Suprapubic skin (tissue), 4 donors: ENCODE data around the gene HDAC7. TPM values are rescaled to one million over a fixed set of nuclear protein-coding genes. Genes with fewer than 3 reads are reported as not detected.

ENCODE experiments used
- DNase-seq, 2 donors: peaks; one replicate each; pipeline ENCODE4 v3.0.0-alpha.2; 2019; ENCODE audit warnings: low spot score in 2 of 2
- H3K27ac ChIP-seq: fragments of 200-600 bp; sonication (generic); one replicate; pipeline ENCODE4 v1.5.1; 2019
- H3K27me3 ChIP-seq: fragments of 200-600 bp; sonication (generic); one replicate; pipeline ENCODE4 v1.5.1; 2019
- H3K36me3 ChIP-seq: fragments of 200-600 bp; sonication (generic); one replicate; pipeline ENCODE4 v1.5.1; 2019
- H3K4me1 ChIP-seq: fragments of 200-600 bp; sonication (generic); one replicate; pipeline ENCODE4 v1.5.1; 2019
- H3K4me3 ChIP-seq: fragments of 200-600 bp; sonication (generic); one replicate; pipeline ENCODE4 v1.5.1; 2019; ENCODE audit warnings: mild to moderate bottlenecking
- H3K9me3 ChIP-seq: fragments of 200-600 bp; sonication (generic); one replicate; pipeline ENCODE4 v1.5.1; 2019
- EP300 ChIP-seq: sonication (generic); formaldehyde crosslinking; IDR thresholded peaks from one replicate; pipeline ENCODE4 v1.6.1; 2017; ENCODE audit warnings: antibody characterized with exemption
- POLR2A ChIP-seq, 2 donors: fragments of 450-650 bp; IDR thresholded peaks; one replicate each; pipeline ENCODE4 v1.6.1; 2017; ENCODE audit warnings: antibody characterized with exemption in 2 of 2, mild to moderate bottlenecking in 2 of 2, moderate library complexity in 2 of 2
- POLR2AphosphoS5 ChIP-seq, 3 donors: sonication (generic); formaldehyde crosslinking; IDR thresholded peaks; one replicate each; pipeline ENCODE4 v1.6.1; 2017; ENCODE audit warnings: antibody characterized with exemption in 3 of 3
- WGBS: methylation state at CpG from one replicate; pipeline ENCODE4 v1.1.5; 2018; 5-methylcytosine and 5-hydroxymethylcytosine counted together
- total RNA-seq, 4 donors: library from RNA; depleted of rRNA; stranded (reverse); fragments of >200 nt; gene quantifications; one replicate each; pipeline ENCODE4 v1.1.0, GENCODE V29; 2016
- TF ChIP-seq, protein P1 (sequence below), 2 donors: fragments of 200-600 bp in 1 of 2; fragments of 450-650 bp in 1 of 2; sonication (generic) in 1 of 2; IDR thresholded peaks; one replicate each; pipeline ENCODE4 v1.5.1; 2016 to 2019; ENCODE audit warnings: antibody characterized with exemption in 2 of 2, mild to moderate bottlenecking in 1 of 2, moderate library complexity in 1 of 2

The HDAC7 gene
- total RNA-seq, 4 donors from 2014 or later: 47.9 to 152 (median 76.2) TPM

DNA sequence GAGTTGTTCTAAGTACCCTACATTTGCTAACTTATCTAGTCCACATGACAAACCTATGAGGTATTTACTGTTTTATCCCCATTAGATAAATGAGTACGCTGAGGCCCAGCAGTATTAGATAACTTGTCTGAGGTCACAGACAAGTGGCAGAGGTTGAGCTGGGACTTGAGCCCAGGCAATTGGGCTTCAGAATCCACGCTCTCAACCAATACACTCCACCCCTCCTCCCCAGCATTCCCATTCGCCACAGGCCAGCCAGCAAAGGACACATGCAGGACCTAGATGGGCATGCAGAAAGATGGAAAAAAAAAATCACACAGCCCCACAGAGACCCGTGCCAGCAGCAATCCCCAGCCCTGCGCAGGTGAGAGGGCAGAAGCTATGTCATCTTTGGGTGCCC lies 12.4 kb downstream of the HDAC7 start:
- Histone ChIP-seq H3K36me3 (peaks cover 10% of the 10 kb centered on the region), H3K9me3 (no peaks in the 10 kb centered on the region), H3K4me1 (peaks cover 100% of the 10 kb centered on the region), H3K27me3 (no peaks in the 10 kb centered on the region), H3K27ac (peak overlapping the region; percentile 61), H3K4me3 (no peak overlapping the region)
- TF ChIP-seq EP300 (no peak), POLR2A (IDR thresholded peaks at IDR 0.05) (no peak), POLR2AphosphoS5 (IDR thresholded peaks at IDR 0.05) (no peak)
- TF ChIP-seq, protein P1, sequence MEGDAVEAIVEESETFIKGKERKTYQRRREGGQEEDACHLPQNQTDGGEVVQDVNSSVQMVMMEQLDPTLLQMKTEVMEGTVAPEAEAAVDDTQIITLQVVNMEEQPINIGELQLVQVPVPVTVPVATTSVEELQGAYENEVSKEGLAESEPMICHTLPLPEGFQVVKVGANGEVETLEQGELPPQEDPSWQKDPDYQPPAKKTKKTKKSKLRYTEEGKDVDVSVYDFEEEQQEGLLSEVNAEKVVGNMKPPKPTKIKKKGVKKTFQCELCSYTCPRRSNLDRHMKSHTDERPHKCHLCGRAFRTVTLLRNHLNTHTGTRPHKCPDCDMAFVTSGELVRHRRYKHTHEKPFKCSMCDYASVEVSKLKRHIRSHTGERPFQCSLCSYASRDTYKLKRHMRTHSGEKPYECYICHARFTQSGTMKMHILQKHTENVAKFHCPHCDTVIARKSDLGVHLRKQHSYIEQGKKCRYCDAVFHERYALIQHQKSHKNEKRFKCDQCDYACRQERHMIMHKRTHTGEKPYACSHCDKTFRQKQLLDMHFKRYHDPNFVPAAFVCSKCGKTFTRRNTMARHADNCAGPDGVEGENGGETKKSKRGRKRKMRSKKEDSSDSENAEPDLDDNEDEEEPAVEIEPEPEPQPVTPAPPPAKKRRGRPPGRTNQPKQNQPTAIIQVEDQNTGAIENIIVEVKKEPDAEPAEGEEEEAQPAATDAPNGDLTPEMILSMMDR (IDR thresholded peaks at IDR 0.05): no peak
- WGBS: 56% methylated on average over 5 of the region's 5 CpGs
- DNase-seq: no peak

DNA sequence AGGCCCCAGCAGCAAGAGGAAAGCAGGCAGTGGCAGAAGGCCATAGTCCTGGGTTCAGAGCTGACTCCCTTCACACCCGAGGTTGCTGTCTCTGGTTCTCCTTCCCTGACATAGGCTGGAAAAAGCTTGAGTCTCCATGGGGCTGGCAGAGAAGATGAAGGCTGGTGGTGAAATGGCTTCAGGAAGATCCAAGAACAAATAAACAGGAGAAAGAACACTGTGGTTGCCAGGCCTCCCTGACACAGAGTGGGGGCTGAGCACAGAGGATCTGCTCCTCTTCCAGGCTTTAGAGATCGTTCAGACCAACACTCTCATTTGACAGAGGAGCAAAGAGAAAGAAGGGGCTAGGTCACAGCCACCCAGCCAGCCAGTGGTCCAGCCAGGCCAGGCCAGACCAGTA lies 14.3 kb downstream of the HDAC7 start:
- WGBS: 45% methylated on average over 2 of the region's 2 CpGs
- Histone ChIP-seq H3K4me1 (peaks cover 100% of the 10 kb centered on the region), H3K9me3 (no peaks in the 10 kb centered on the region), H3K27ac (peak overlapping the region; percentile 42), H3K36me3 (peaks cover 10% of the 10 kb centered on the region), H3K4me3 (no peak overlapping the region), H3K27me3 (no peaks in the 10 kb centered on the region)
- peak in 1 of 2 donors; percentile 65 for DNase-seq
- TF ChIP-seq POLR2A (IDR thresholded peaks at IDR 0.05) (no peak), EP300 (no peak), POLR2AphosphoS5 (IDR thresholded peaks at IDR 0.05) (no peak)
- TF ChIP-seq, protein P1 (IDR thresholded peaks at IDR 0.05): no peak

DNA sequence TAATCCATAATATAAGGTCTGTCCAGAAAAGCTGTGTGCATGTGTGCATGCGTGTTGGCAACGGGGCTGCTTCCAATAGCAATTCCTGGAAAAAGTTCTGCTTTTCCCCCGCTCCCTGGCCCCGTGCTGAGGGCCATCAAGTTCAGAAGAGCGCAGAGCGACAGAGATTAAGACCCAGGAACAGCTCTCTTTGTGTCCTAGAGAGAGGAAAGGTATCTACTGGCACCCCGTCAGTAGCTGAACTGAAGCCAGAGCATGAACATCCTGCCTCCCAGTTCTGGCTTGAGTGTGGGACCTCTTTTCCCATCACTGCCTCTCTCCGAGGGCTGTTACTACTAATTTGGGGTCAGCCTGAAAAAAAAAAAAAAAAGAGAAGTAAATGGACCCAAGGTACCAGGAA lies 15.5 kb downstream of the HDAC7 start:
- H3K4me3 ChIP-seq: no peak overlapping the region
- H3K4me1 ChIP-seq: peaks cover 97% of the 10 kb centered on the region
- 56% methylated on average over 8 of the region's 8 CpGs for WGBS
- TF ChIP-seq POLR2A (IDR thresholded peaks at IDR 0.05) (no peak), EP300 (no peak), POLR2AphosphoS5 (IDR thresholded peaks at IDR 0.05) (no peak)
- TF ChIP-seq, protein P1 (IDR thresholded peaks at IDR 0.05): no peak
- H3K27ac ChIP-seq: peak overlapping the region; percentile 22
- no peaks in the 10 kb centered on the region for H3K9me3 ChIP-seq
- peaks cover 10% of the 10 kb centered on the region for H3K36me3 ChIP-seq
- no peak for DNase-seq
- H3K27me3 ChIP-seq: no peaks in the 10 kb centered on the region

DNA sequence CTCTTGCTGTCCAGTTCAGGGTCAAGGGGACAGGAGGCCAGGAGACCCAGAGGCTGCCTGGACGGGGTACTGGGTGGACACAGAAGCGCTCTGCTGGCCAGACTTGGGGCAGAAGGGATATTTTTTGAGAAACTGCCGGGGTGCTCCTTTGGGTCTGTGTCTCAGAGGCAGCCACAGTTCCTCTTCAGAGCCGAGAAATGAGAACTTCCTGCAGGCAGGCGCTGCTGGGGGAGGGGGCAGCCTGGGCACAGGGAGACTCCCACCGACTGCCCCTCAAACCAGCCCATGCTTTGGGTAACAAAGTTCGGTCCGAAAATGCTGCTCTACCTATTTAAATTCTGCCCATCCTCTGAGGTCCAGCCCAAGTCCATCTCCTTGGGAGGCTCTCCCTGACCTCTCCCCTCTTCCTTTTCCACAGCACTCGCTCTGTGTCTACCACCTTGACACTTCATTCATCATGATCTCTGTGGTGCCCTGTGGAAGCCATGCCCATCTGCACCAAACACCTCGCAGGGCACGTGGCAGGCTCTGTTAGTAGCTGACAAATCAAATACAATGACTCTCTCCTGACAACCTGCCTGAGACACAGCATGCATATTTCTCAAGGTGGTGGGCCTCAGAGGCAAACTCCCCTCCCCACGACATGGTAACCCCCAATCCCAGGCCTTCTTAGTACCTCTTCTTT lies 16.4 kb downstream of the HDAC7 start:
- H3K27ac ChIP-seq: peak overlapping the region; percentile 51
- WGBS: 70% methylated on average over 12 of the region's 12 CpGs
- H3K4me1 ChIP-seq: peaks cover 89% of the 10 kb centered on the region
- H3K27me3 ChIP-seq: no peaks in the 10 kb centered on the region
- peaks cover 18% of the 10 kb centered on the region for H3K36me3 ChIP-seq
- DNase-seq: peak in 1 of 2 donors; percentile 61
- H3K4me3 ChIP-seq: no peak overlapping the region
- H3K9me3 ChIP-seq: no peaks in the 10 kb centered on the region
- no peak for TF ChIP-seq POLR2A (IDR thresholded peaks at IDR 0.05)
- no peak for TF ChIP-seq POLR2AphosphoS5 (IDR thresholded peaks at IDR 0.05)

DNA sequence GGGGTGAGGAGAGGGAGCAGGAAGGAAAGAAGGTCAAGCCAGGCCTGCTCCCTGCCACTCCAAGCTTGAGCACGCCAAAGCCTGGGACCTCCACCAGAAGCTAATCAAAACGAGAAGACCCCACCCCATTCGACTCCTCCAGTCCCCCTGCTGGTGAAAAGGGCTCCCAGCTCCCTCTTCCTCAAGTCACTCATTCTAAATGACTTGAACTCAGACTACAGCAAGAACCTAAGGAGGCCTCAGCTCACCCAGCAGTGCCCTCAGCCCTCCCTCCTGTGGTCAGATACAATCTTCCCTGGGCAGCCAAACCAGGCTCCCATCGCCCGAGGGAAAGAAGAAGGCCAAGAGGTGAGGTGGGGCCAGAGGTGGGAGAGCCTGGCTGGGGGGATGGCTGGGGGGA lies 17.4 kb downstream of the HDAC7 start:
- TF ChIP-seq POLR2A (IDR thresholded peaks at IDR 0.05) (no peak), POLR2AphosphoS5 (IDR thresholded peaks at IDR 0.05) (no peak), EP300 (no peak)
- TF ChIP-seq, protein P1 (IDR thresholded peaks at IDR 0.05): peak in 1 of 2 donors; percentile 31
- H3K4me3 ChIP-seq: no peak overlapping the region
- 41% methylated on average over 4 of the region's 5 CpGs for WGBS
- H3K27ac ChIP-seq: peak overlapping the region; percentile 51
- peaks cover 28% of the 10 kb centered on the region for H3K36me3 ChIP-seq
- peak in 1 of 2 donors; percentile 61 for DNase-seq
- peaks cover 83% of the 10 kb centered on the region for H3K4me1 ChIP-seq
- H3K27me3 ChIP-seq: no peaks in the 10 kb centered on the region
- no peaks in the 10 kb centered on the region for H3K9me3 ChIP-seq

DNA sequence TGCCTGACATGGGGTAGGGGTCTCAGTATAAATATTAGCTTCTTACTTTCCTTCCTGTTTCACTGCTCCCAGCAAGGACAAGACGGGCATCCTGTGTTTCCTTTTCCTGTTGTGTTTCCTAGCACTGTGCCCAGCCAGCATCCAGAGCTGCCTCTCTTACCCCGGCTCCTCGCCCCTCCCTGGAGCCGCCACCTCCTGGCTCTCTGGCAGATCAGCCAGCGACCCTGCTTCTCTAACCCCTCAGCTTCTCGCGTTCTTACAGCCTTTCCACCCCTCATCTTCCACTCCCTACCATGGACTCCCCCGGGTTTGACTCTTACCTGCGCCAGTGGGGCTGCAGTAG lies 17.8 kb downstream of the HDAC7 start:
- peaks cover 33% of the 10 kb centered on the region for H3K36me3 ChIP-seq
- no peak overlapping the region for H3K4me3 ChIP-seq
- no peaks in the 10 kb centered on the region for H3K27me3 ChIP-seq
- 49% methylated on average over 9 of the region's 9 CpGs for WGBS
- peaks cover 78% of the 10 kb centered on the region for H3K4me1 ChIP-seq
- no peaks in the 10 kb centered on the region for H3K9me3 ChIP-seq
- no peak for DNase-seq
- TF ChIP-seq EP300 (no peak), POLR2AphosphoS5 (IDR thresholded peaks at IDR 0.05) (no peak), POLR2A (IDR thresholded peaks at IDR 0.05) (no peak)
- H3K27ac ChIP-seq: peak overlapping the region; percentile 51
